Psoas muscle (tissue), 7 donors: ENCODE results near the gene CCR5AS.

Source experiments
- ATAC-seq, 4 donors: fragments of 200-7000 bp; cut with Tn5 transposase; one replicate each; pipeline ENCODE4 v1.9.1; 2020; ENCODE audit warnings: moderate library complexity in 3 of 4, mild to moderate bottlenecking in 2 of 4
- DNase-seq, 2 donors: peaks; one replicate each; pipeline ENCODE4 v3.0.0-alpha.2; 2020
- H3K27ac ChIP-seq: fragments of 200-600 bp; one replicate; pipeline ENCODE4 v1.8.0; 2022
- H3K27me3 ChIP-seq, 3 donors: fragments of 200-600 bp in 1 of 3; one replicate each; pipeline versions ENCODE4 v1.6.1 to v1.8.0; 2013 to 2022; ENCODE audit warnings: low read length in 2 of 3, mild to moderate bottlenecking in 2 of 3, moderate library complexity in 1 of 3; ENCODE audit not compliant: insufficient read depth in 3 of 3
- H3K36me3 ChIP-seq, 2 donors: fragments of 200-600 bp in 1 of 2; one replicate each; pipeline versions ENCODE4 v1.6.1 to v1.8.0; 2013 to 2022; ENCODE audit warnings: low read depth in 1 of 2, mild to moderate bottlenecking in 1 of 2, moderate library complexity in 1 of 2; ENCODE audit not compliant: insufficient read depth in 1 of 2
- H3K4me1 ChIP-seq: fragments of 200-600 bp; one replicate; pipeline ENCODE4 v1.8.0; 2022
- H3K4me3 ChIP-seq: fragments of 200-600 bp; one replicate; pipeline ENCODE4 v1.8.0; 2022; ENCODE audit warnings: mild to moderate bottlenecking
- H3K9me3 ChIP-seq: fragments of 200-600 bp; one replicate; pipeline ENCODE4 v1.8.0; 2022
- WGBS, 3 donors: extraction: QIAGEN DNeasy Blood & Tissue Kit; methylation state at CpG; one replicate each; pipeline versions ENCODE4 v1.1.6 to v1.1.7; 2013; 5-methylcytosine and 5-hydroxymethylcytosine counted together
- intact Hi-C, 2 donors: fragments of 100-400 bp; cut with DNase I; formaldehyde crosslinking; loops; one replicate each; pipeline versions ENCODE4 v1.11.0 to v1.14.2; 2022
- TF ChIP-seq, protein P1 (sequence below): fragments of 200-600 bp; IDR thresholded peaks from one replicate; pipeline ENCODE4 v1.8.0; 2022; ENCODE audit warnings: antibody characterized with exemption
- donor health status: healthy with polysubstance abuse.
- donor health status: DM: no; HTN: no; CAD: no; lungs with moderate emphysema.
- donor health status: Bipolar disorder and iron deficiency.
- donor health status: healthy.
- donor health status: DM: yes; HTN: yes; CAD: no.
- donor health status: DM: no; HTN: no; CAD: no.
- donor health status: DM: yes; HTN: yes; CAD: no.

The CCR5AS gene

DNA sequence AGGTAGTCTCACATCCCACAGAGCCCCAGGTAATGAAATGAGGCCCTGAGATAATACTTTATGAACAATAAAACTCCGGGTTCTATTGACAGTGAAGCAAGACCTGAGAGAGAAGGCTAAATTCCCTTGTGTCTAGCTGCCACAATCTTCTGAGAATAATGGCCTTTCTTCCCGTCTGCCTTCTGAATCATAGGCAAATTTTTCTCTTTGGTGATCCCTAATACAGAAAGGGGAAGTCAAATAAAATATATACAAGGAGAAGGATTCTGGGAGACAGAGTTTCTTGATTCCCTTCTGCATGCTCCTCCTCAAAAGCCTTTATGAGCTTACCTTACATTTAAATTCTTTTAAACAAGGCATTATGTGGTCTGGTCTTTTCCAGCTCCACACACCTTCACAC, 82.8 kb downstream of the CCR5AS start:
- Histone ChIP-seq H3K4me3 (no peak overlapping the region), H3K36me3 (no peaks in the 10 kb centered on the region), H3K4me1 (no peaks in the 10 kb centered on the region), H3K9me3 (no peaks in the 10 kb centered on the region), H3K27me3 (no peaks in the 10 kb centered on the region), H3K27ac (no peak overlapping the region)
- WGBS, 3 donors: 71 to 83% (median 72%) methylated on average over 2 of the region's 2 CpGs
- intact Hi-C loops: no loop called here
- DNase-seq (no peak), ATAC-seq (no peak)
- TF ChIP-seq, protein P1, sequence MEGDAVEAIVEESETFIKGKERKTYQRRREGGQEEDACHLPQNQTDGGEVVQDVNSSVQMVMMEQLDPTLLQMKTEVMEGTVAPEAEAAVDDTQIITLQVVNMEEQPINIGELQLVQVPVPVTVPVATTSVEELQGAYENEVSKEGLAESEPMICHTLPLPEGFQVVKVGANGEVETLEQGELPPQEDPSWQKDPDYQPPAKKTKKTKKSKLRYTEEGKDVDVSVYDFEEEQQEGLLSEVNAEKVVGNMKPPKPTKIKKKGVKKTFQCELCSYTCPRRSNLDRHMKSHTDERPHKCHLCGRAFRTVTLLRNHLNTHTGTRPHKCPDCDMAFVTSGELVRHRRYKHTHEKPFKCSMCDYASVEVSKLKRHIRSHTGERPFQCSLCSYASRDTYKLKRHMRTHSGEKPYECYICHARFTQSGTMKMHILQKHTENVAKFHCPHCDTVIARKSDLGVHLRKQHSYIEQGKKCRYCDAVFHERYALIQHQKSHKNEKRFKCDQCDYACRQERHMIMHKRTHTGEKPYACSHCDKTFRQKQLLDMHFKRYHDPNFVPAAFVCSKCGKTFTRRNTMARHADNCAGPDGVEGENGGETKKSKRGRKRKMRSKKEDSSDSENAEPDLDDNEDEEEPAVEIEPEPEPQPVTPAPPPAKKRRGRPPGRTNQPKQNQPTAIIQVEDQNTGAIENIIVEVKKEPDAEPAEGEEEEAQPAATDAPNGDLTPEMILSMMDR: no peak

DNA sequence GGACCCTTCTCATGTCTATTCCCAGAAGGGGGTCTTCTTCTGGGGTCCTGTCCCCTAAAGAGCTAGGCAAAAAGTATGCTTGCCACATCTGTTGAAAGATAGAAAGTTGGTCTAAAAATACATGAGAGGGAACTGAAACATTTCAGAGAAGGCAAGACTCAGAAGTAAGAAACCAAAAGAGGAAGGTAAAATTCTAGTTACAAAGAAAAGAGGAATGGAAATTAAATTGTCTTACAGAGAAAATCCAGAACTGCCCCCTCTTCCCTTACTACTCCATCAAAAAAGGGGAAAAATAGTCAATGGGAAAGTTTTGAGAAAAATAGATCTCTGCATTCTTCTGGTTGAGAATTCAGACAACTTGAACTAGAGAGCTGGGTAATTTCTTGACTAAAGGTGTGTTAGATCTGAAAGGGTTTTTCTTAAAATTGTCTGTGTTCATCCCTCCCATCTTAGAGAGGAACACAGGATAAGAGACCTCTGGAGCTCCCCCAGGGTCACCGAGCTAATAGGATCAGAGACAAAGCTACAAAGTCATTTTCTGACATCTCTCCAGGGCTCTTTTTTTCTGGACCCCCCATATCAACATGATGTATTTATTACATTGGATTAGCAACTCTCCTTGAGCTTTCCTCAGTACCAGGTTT, 85.3 kb downstream of the CCR5AS start:
- no peak overlapping the region for H3K27ac ChIP-seq
- no peaks in the 10 kb centered on the region for H3K4me1 ChIP-seq
- TF ChIP-seq, protein P1: no peak
- no peak overlapping the region for H3K4me3 ChIP-seq
- H3K27me3 ChIP-seq: no peaks in the 10 kb centered on the region
- no peaks in the 10 kb centered on the region for H3K36me3 ChIP-seq
- ATAC-seq: no peak
- DNase-seq: no peak
- intact Hi-C loops: no loop called here
- no peaks in the 10 kb centered on the region for H3K9me3 ChIP-seq
- 64 to 76% (median 70%) methylated on average over 1 of the region's 1 CpG for WGBS, 3 donors

DNA sequence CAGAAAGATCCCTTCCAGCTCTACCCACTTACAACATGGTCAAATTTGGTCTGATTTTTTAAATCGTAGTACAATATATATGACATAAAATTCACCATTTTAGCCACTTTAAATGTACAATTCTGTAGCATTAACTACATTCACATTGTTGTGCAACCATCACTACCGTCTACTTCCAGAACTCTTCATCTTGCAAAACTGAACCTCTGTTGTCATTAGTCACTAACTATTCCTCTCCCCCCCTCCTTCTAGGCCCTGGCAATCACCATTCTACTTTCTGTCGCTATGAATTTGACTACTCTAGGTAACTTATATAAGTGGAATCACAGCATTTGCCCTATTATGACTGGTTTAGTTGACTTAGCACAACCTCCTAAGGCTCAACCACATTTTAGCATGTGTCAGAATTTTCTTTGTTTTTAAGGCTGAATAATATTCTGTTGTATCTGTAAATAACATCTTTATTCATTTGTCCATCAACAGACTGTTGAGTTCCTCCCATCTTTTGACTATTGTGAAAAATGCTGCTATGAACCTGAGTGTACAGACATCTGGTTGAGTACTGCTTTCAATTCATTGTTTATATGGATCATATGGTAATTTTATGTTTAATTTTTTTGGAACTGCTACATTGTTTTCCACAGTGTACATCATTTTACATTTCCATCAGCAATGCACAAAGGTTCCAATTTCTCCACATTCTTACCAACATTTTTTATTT, 88.5 kb downstream of the CCR5AS start:
- H3K4me1 ChIP-seq: no peaks in the 10 kb centered on the region
- H3K27me3 ChIP-seq: no peaks in the 10 kb centered on the region
- no peaks in the 10 kb centered on the region for H3K36me3 ChIP-seq
- H3K4me3 ChIP-seq: no peak overlapping the region
- no peaks in the 10 kb centered on the region for H3K9me3 ChIP-seq
- intact Hi-C loops: no loop called here
- ATAC-seq (no peak), DNase-seq (no peak)
- WGBS, 3 donors: 77 to 86% (median 81%) methylated on average over 3 of the region's 3 CpGs
- H3K27ac ChIP-seq: no peak overlapping the region
- TF ChIP-seq, protein P1: no peak

DNA sequence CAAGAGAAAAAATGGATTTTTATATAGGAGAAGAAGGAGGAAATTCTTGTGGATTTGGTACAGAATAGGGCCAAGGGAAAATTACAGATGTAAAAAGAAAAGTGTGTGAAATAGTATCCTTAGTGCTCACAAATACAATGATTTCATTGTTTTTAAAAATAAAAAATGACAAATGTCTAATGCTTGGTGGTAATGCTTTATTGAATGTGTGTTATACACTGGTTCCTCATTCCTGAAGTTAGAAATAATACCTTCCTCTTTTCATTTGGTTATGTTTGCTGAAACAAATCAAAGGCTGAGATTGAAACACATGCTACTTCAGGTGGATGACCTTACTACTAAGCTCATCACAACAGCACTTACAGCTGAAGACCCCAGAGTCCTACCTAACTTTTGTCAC, 90.7 kb downstream of the CCR5AS start:
- DNase-seq: no peak
- Histone ChIP-seq H3K4me3 (no peak overlapping the region), H3K36me3 (no peaks in the 10 kb centered on the region), H3K4me1 (no peaks in the 10 kb centered on the region), H3K27me3 (no peaks in the 10 kb centered on the region), H3K27ac (no peak overlapping the region), H3K9me3 (no peaks in the 10 kb centered on the region)
- no peak for ATAC-seq
- intact Hi-C loops: no loop called here
- TF ChIP-seq, protein P1: no peak

- TF ChIP-seq, protein P1: no peak
These were observed 92.3 kb downstream of the CCR5AS start for GRCh38 chr3:46314517-46314916.

More at GRCh38 chr3:46314517-46314916, 92.3 kb downstream of the CCR5AS start:
- Histone ChIP-seq H3K4me3 (no peak overlapping the region), H3K4me1 (no peaks in the 10 kb centered on the region), H3K9me3 (no peaks in the 10 kb centered on the region), H3K27ac (no peak overlapping the region), H3K36me3 (no peaks in the 10 kb centered on the region), H3K27me3 (no peaks in the 10 kb centered on the region)
- no peak for ATAC-seq
- intact Hi-C loops: no loop called here
- DNase-seq: no peak
